IPS-15b (cell line): ENCODE data around the gene LGALS8.

Experiments used
- H3K27me3 ChIP-seq: one replicate; pipeline ENCODE4 v1.6.1; 2013; ENCODE audit warnings: low read length; ENCODE audit not compliant: control insufficient read depth, insufficient read depth
- H3K36me3 ChIP-seq: one replicate; pipeline ENCODE4 v1.6.1; 2013; ENCODE audit warnings: low read length; ENCODE audit not compliant: control insufficient read depth, insufficient read depth
- H3K4me1 ChIP-seq: one replicate; pipeline ENCODE4 v1.6.1; 2013; ENCODE audit warnings: mild to moderate bottlenecking, low read length; ENCODE audit not compliant: control insufficient read depth, insufficient read depth
- H3K4me3 ChIP-seq: one replicate; pipeline ENCODE4 v1.5.1; 2013; ENCODE audit warnings: low read depth, low read length
- H3K9ac ChIP-seq: one replicate; pipeline ENCODE4 v1.6.1; 2013; ENCODE audit warnings: low read depth, mild to moderate bottlenecking, low read length
- H3K9me3 ChIP-seq: one replicate; pipeline ENCODE4 v1.6.1; 2013; ENCODE audit warnings: mild to moderate bottlenecking, low read length; ENCODE audit not compliant: control insufficient read depth, insufficient read depth

The LGALS8 gene

GRCh38 chr1:236532850-236533249 lies 9.1 kb downstream of the LGALS8 start:
- Histone ChIP-seq H3K36me3 (no peaks in the 10 kb centered on the region), H3K27me3 (no peaks in the 10 kb centered on the region), H3K4me3 (no peak overlapping the region), H3K9me3 (no peaks in the 10 kb centered on the region), H3K4me1 (no peaks in the 10 kb centered on the region), H3K9ac (no peak overlapping the region)

GRCh38 chr1:236534151-236534651 lies 10.4 kb downstream of the LGALS8 start:
- H3K9me3 ChIP-seq, result no peaks in the 10 kb centered on the region
- no peak overlapping the region for H3K9ac ChIP-seq
- no peaks in the 10 kb centered on the region for H3K4me1 ChIP-seq
- no peaks in the 10 kb centered on the region for H3K36me3 ChIP-seq
- H3K27me3 ChIP-seq, result no peaks in the 10 kb centered on the region
- no peak overlapping the region for H3K4me3 ChIP-seq

GRCh38 chr1:236535190-236535589 lies 11.4 kb downstream of the LGALS8 start:
- Histone ChIP-seq H3K27me3 (no peaks in the 10 kb centered on the region), H3K4me3 (no peak overlapping the region), H3K9ac (no peak overlapping the region), H3K36me3 (no peaks in the 10 kb centered on the region), H3K9me3 (no peaks in the 10 kb centered on the region), H3K4me1 (no peaks in the 10 kb centered on the region)

GRCh38 chr1:236535662-236536161 lies 11.9 kb downstream of the LGALS8 start:
- H3K27me3 ChIP-seq, result no peaks in the 10 kb centered on the region
- no peak overlapping the region for H3K9ac ChIP-seq
- H3K9me3 ChIP-seq, result no peaks in the 10 kb centered on the region
- H3K4me3 ChIP-seq, result no peak overlapping the region
- no peaks in the 10 kb centered on the region for H3K4me1 ChIP-seq
- H3K36me3 ChIP-seq, result no peaks in the 10 kb centered on the region

DNA sequence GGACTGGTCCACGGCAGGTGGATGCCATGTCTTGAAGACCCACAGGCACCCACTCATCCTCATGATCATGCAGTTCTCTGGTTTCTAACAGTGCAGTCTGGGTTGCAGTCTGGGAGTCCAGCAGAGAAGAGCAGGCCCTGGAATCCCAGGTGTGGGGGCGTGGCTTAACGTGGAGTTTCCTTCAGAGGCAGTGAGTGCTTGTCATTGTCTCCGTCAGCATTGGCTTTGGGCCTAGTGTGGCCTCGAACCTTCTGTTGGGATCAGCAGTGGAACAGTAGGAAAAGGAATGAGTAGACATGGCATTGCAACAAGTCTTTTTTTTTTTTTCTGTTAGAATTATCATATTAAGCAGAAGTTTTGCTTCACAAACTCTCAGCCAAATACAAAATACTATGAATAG lies 12.8 kb downstream of the LGALS8 start:
- Histone ChIP-seq H3K27me3 (no peaks in the 10 kb centered on the region), H3K9me3 (no peaks in the 10 kb centered on the region), H3K4me1 (no peaks in the 10 kb centered on the region), H3K9ac (no peak overlapping the region), H3K4me3 (no peak overlapping the region), H3K36me3 (no peaks in the 10 kb centered on the region)

DNA sequence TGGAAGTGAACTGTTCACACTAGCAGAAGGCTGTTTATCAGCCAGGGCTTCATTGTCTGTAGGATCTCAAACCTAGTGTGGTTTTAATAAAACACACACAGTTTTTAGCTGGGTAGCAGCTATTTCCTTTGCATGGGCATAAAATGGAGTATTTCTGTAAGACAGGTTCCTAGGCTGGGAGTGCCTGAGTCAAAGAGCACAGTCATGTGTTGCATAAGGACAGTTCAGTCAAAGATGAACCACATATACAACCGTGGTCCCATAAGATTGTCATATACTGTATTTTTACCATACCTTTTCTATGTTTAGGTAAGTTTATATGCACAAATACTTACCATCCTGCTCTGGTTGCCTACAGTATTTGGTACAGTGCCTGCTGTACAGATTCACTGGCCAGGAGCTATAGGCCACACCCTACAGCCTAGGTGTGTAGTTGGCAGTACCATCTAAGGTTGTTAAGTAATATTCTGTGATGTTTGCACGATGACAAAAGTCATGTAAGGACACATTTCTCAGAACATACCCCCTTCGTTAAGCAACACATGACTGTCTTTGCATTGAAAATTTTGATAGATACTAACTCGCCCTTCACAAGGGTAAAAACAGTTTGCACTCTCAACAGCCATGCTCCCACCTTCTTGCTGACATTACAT lies 17.2 kb downstream of the LGALS8 start:
- Histone ChIP-seq H3K9me3 (no peaks in the 10 kb centered on the region), H3K27me3 (no peaks in the 10 kb centered on the region), H3K4me1 (no peaks in the 10 kb centered on the region), H3K4me3 (no peak overlapping the region), H3K36me3 (peaks cover 6% of the 10 kb centered on the region), H3K9ac (no peak overlapping the region)

- Histone ChIP-seq H3K27me3 (no peaks in the 10 kb centered on the region), H3K4me1 (no peaks in the 10 kb centered on the region), H3K9me3 (no peaks in the 10 kb centered on the region), H3K4me3 (no peak overlapping the region), H3K9ac (no peak overlapping the region), H3K36me3 (peaks cover 6% of the 10 kb centered on the region)
Observed at GRCh38 chr1:236541710-236542109, 17.9 kb downstream of the LGALS8 start.

DNA sequence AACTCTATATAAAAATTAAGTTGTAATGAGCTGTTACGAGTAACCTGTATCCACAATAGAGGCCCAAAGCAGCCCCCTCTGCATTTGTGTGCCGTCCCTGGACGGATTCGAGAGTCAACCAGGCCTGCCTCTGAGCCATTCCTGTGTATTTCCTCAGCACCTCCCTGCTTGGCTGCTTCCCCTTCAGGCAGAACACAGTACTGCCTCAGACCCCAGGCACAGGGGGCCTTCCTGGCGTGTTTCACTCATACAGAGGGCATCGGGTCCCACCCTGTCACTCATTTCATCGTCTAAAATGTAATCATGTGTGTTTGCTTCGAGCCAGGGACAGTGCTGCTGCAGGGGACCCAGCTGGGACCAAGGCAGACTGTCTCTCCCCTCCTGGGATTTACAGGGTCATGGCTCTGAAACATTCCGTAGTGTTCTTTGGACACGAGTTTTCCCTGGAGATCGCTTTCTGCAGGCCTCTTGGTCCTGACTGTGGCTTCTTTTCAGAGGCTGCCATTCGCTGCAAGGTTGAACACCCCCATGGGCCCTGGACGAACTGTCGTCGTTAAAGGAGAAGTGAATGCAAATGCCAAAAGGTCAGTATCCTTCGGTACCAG lies 19.4 kb downstream of the LGALS8 start:
- Histone ChIP-seq H3K27me3 (no peaks in the 10 kb centered on the region), H3K4me3 (no peak overlapping the region)

GRCh38 chr1:236545621-236546169 lies 21.9 kb downstream of the LGALS8 start:
- no peak overlapping the region for H3K4me3 ChIP-seq
- H3K9ac ChIP-seq, result no peak overlapping the region
- H3K36me3 ChIP-seq, result peaks cover 9% of the 10 kb centered on the region
- H3K27me3 ChIP-seq, result no peaks in the 10 kb centered on the region
- H3K4me1 ChIP-seq, result no peaks in the 10 kb centered on the region
- no peaks in the 10 kb centered on the region for H3K9me3 ChIP-seq

More for the DNA sequence above, 19.4 kb downstream of the LGALS8 start:
- H3K36me3 ChIP-seq, result peaks cover 9% of the 10 kb centered on the region
- no peaks in the 10 kb centered on the region for H3K9me3 ChIP-seq
- H3K9ac ChIP-seq, result no peak overlapping the region
- no peaks in the 10 kb centered on the region for H3K4me1 ChIP-seq

DNA sequence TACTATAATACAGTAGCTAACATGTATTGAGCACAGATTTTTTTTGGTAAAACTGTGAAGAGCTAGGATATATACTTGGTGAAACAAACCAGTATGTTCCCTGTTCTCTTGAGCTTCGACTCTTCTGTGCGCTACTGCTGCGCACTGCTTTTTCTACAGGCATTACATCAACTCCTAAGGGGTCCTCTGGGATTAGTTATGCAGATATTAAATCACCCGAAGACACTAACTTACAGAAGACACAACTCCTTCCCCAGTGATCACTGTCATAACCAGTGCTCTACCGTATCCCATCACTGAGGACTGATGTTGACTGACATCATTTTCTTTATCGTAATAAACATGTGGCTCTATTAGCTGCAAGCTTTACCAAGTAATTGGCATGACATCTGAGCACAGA lies 24.7 kb downstream of the LGALS8 start:
- H3K9ac ChIP-seq, result no peak overlapping the region
- no peaks in the 10 kb centered on the region for H3K27me3 ChIP-seq
- no peaks in the 10 kb centered on the region for H3K4me1 ChIP-seq
- H3K9me3 ChIP-seq, result no peaks in the 10 kb centered on the region
- no peak overlapping the region for H3K4me3 ChIP-seq
- H3K36me3 ChIP-seq, result peaks cover 9% of the 10 kb centered on the region

- Histone ChIP-seq H3K9ac (no peak overlapping the region), H3K9me3 (no peaks in the 10 kb centered on the region), H3K4me3 (no peak overlapping the region), H3K27me3 (no peaks in the 10 kb centered on the region), H3K4me1 (no peaks in the 10 kb centered on the region), H3K36me3 (peaks cover 13% of the 10 kb centered on the region)
Observed at GRCh38 chr1:236550961-236551851, 27.4 kb downstream of the LGALS8 start.
